GM19239 (cell line): ENCODE measurements around the gene PRTG.
"Not testable (repeated sequence)": the region's sequence is repeated elsewhere in the genome, so short reads cannot be mapped to it uniquely, and the experiment has no call there.

Source experiments
- DNase-seq: peaks from one replicate; pipeline ENCODE4 v3.0.0; 2011; ENCODE audit warnings: low spot score; ENCODE audit not compliant: insufficient read length
- FAIRE-seq: peaks from 2 replicates; lab custom pipeline; 2011; peaks lifted over from hg19 to GRCh38; lab: Jason Lieb, UNC

PRTG gene

GRCh38 chr15:55753433-55753832, 10.5 kb upstream of the PRTG start:
- not testable (repeated sequence) for FAIRE-seq, DNase-seq

GRCh38 chr15:55750706-55751105, 7.8 kb upstream of the PRTG start:
- no peak for DNase-seq
- FAIRE-seq = no peak

DNA sequence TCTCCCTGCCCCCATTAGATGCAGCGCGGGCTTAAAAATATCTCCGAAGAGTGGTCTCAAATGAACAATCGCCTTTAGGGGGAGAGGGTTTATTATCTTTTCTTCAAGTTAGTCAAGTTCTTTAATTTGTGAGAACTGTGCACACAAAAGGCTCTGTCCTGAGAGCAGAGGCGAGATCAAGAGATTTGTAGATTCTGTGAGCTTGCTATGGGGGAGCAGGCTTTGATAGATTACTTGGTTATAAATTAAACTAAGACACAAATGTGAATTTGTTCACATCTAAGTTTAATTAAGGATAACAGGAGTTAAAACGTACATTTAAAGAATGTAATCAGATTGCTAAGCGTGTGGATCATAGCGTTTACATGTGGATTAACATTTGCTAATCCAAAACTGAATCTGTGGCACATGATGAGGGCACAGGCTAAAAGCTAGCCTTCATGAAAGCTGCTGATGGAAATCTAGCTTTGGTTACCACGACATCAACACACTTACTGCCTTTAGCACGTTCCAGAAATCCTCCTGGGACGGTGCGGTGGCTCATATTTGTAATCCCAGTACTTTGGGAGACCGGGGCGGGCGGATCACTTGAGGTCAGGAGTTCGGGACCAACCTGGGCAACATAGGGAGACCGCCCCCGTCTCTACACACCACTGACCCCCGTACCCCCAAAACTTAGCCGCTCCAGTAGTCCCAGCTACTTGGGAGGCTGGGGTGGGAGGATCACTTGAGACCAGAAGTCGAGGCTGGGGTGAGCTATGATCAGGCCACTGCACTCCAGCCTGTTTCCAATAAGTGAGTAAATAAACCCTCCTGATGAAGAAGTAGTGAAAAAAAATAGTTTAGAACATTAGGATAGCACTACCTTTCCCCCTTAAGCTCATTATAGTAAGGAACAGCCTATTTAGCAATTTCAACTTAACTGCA, 1.0 kb upstream of the PRTG start:
- FAIRE-seq (no peak), DNase-seq (no peak)

GRCh38 chr15:55742498-55742926, 440 bp downstream of the PRTG start:
- FAIRE-seq (no peak), DNase-seq (no peak)

DNA sequence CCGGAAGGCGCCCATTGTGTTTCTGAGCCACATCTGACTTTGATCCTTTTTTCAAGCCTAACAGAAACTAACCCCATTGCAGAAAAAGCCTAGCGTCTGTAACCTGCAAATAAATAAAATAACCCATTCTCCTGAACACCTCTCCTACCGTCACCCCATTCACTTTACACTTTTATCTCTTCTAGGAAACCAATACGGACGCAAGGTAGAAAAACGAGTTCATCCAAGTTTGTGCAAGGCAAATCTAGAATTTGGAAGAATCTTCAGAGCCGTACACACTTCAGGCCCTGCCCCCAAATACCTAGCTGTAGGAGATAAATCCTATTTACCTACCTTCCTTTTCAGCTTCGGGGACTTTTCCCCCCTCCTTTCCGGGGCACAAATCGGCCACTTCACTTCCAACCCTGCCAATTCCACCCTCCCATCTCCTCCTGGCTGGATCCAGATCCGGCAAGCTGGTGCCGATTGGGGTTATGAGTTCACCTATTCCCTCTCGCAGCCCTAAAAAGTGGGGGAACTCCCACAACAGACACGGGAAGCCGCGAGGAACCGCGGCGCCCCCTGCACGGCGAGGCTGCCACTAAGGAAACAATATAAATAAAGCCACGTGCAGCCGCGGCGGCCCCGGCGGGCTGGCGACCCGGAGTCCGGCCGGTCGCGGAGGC, 987 bp downstream of the PRTG start:
- FAIRE-seq (no peak), DNase-seq (no peak)

- no peak for DNase-seq
- FAIRE-seq = no peak
Observed at GRCh38 chr15:55740981-55741832, 1.7 kb downstream of the PRTG start.

- no peak for FAIRE-seq
Observed at GRCh38 chr15:55740359-55740878, 2.5 kb downstream of the PRTG start.

DNA sequence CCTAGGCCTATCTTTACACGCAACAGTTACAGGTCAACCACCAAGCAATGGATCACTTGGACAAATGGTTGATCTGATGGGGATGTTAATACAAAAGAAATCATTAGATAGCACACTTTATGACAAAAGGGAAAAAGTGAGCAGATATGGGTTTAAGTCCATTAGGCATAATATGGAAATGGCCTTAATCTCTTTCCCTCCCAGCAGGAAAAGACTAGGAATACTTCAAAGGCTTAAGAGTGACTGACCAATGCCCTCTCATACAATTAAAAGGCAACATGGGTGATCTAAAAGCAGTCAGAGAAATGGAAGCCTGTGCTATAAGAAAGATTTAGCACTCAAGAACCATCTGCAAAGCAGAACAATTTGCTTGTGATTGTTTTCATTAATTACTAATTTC, 3.3 kb downstream of the PRTG start:
- FAIRE-seq = no peak
- DNase-seq = no peak

More at GRCh38 chr15:55740359-55740878, 2.5 kb downstream of the PRTG start:
- no peak for DNase-seq

DNA sequence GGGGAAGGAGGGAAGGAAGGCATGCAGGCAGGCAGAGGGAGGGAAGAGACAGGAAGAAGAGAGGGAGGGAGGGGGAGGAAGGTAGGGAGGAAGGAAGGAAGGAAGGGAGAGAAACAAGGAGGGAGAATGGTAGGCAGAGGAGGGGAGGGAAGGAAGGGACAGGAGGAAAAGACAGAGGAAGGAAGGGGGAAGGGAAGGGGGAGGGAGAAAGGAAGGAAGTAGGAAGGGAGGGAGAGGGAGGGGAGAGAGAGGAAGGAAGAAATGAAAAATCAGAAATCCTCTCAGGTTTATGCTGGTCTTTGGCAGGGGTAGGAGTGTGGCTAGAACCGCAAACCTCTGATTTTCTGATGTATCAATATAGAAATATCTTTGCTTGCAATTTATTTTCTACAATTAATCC, 4.2 kb downstream of the PRTG start:
- no peak for DNase-seq
- no peak for FAIRE-seq

GRCh38 chr15:55737373-55737772, 5.6 kb downstream of the PRTG start:
- no peak for FAIRE-seq

DNA sequence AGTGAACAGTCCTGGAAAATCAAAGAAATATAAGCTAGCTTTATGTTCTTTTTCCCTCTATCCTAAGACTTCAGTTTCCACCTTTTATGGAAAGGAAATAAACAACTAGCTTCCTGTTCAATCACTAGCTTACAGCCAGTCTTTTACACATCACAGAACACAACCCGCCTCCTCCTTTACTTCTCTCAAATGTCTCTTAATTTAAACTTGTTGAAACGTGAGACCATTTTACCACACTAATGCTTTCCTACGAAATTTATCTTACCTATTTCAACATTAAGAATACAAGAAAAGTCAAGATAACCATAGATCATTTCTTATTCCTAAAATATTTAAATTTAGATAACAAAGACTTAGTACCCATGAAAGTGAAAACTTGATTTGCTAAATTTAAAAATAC, 6.2 kb downstream of the PRTG start:
- FAIRE-seq = no peak
- DNase-seq = no peak

More at GRCh38 chr15:55737373-55737772, 5.6 kb downstream of the PRTG start:
- no peak for DNase-seq

- no peak for FAIRE-seq
- DNase-seq = no peak
Observed at GRCh38 chr15:55734641-55735040, 8.3 kb downstream of the PRTG start.

DNA sequence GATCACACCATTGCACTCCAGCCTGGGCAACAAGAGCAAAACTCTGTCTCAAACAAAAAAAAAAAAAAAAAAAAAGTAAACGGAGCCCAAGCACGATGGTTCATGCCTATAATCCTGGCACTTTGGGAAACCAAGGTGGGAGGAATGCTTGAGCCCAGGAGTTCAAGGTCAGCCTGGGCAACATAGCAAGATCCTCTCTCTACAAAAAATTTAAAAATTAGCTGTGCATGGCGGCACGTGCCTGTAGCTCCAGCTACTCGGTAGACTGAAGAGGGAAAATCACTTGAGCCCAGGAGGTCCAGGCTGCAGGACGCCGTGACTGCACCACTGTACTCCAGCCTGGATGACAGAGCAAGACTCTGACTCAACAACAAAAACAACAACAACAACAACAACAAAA, 9.5 kb downstream of the PRTG start:
- FAIRE-seq, DNase-seq: not testable (repeated sequence)

GRCh38 chr15:55721554-55722185, 21.3 kb downstream of the PRTG start:
- FAIRE-seq (no peak), DNase-seq (no peak)

GRCh38 chr15:55715355-55716076, 27.4 kb downstream of the PRTG start:
- no peak for DNase-seq
- no peak for FAIRE-seq

- DNase-seq (no peak), FAIRE-seq (no peak)
Observed at GRCh38 chr15:55714064-55714463, 28.9 kb downstream of the PRTG start.

GRCh38 chr15:55712363-55712762, 30.6 kb downstream of the PRTG start:
- DNase-seq (no peak), FAIRE-seq (no peak)

GRCh38 chr15:55710286-55710685, 32.7 kb downstream of the PRTG start:
- no peak for DNase-seq
- no peak for FAIRE-seq

DNA sequence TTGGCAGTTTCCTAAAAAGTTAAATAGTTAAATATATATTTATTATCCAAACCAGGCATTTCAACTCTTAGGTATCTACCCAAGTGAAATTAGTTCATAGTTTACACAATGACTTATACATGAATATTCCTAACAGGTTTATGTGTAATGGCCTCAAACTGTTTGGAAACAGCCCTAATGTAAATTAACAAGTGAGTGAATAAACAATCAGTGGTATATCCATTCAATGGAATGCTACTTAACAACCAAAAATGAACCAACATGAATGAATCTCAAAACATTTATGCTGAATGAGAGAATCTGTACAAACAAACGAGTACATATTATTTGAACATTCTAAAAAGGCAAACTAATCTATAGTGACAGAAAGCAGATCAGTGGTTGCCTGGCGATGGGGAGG, 33.5 kb downstream of the PRTG start:
- DNase-seq (no peak), FAIRE-seq (no peak)
